Measurements from ENCODE around the gene OR5B2. TPM values are rescaled to one million over a fixed set of nuclear protein-coding genes. Genes with fewer than 3 reads are reported as not detected.

The OR5B2 gene
- total RNA-seq = not detected in 2 replicates

GRCh38 chr11:58428021-58428420, at the start of gene OR5B2:
Gene OR5B2, minus strand, starts transcription at chr11:58428121. Its CDS starts 4,860 bp downstream, at chr11:58423261.

GRCh38 chr11:58442136-58442535, 14.2 kb upstream of the OR5B2 start, which contains the start of gene OR5B12:
Gene OR5B12, minus strand, starts transcription at chr11:58442236. Its CDS starts 2,085 bp downstream, at chr11:58440151.

GRCh38 chr11:58406774-58407173, 21.1 kb downstream of the OR5B2 start, which contains the start of gene OR5B3:
Gene OR5B3, minus strand, starts transcription at chr11:58406874. Its CDS starts 3,465 bp downstream, at chr11:58403409.

Other genes starting within 250 kb of the OR5B2 start
- not detected in 2 replicates for gene OR9Q2, start 239.1 kb downstream of the OR5B2 start, total RNA-seq
- gene OR1S2, start 224.0 kb downstream of the OR5B2 start, total RNA-seq = not detected in 2 replicates
- not detected in 2 replicates for gene OR1S1, start 215.4 kb downstream of the OR5B2 start, total RNA-seq
- not detected in 2 replicates for gene OR10Q1, start 199.2 kb downstream of the OR5B2 start, total RNA-seq
- not detected in 2 replicates for gene OR10W1, start 159.9 kb downstream of the OR5B2 start, total RNA-seq
- gene OR5B17, start 69.1 kb downstream of the OR5B2 start, total RNA-seq = not detected in 2 replicates
- not detected in 2 replicates for gene OR5B3, start 21.2 kb downstream of the OR5B2 start, total RNA-seq
- not detected in 2 replicates for gene OR5B12, start 14.1 kb upstream of the OR5B2 start, total RNA-seq
- gene OR5B21, start 80.0 kb upstream of the OR5B2 start, total RNA-seq = not detected in 2 replicates
- 2.4 and 3.0 TPM in 2 replicates for gene LPXN, start 147.7 kb upstream of the OR5B2 start, total RNA-seq
- gene ZFP91, start 150.9 kb upstream of the OR5B2 start, total RNA-seq = 39.3 and 39.7 TPM in 2 replicates
- 1.5 and 1.6 TPM in 2 replicates for gene CNTF, start 194.5 kb upstream of the OR5B2 start, total RNA-seq